ENCODE measurements around the gene HMX1.

HMX1 gene

DNA sequence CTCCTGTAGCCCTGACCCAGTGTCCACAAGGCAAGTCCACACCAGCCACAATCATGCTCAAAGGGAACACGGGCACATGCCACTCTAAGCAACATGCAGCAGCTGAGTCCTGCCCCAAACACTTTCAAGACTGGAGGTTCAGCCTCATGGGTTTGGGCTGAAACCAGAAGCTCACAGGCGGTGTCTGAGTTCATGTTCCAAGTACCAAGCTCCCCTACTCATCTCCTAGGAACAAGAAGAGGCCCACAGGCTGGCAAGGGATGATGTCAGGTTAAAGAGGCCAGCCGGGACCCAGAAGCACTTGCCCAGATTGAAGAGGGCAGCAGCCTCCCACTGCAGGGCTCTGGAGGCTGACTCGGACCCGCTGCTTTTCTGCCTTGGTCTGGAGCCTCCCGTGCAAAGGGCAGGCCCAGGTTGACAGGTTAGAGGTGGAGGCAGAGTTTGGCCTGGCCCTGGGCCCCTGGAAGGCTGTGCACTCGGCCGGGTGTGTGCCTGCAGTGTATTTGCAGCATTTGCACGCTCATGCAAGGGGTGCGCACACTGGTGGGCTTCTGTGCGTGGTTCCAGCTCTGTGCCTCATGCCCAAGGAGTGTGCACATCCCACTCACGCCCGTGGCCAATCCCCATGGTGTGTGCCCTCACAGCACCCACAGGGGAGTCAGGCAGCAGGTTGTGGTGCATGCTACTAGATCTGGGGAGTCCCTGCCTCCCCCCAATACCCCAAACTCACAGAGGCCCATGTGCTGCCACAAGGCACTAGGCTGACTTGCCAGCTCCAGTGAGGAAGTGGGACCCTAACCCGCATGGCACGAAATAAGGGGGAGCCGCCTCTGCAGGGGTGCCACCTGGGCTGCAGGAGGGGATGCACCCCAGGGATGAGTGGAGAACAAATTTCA, 2.4 kb downstream of the HMX1 start:
- no peak for DNase-seq (ENCODE audit: low read depth in 2 of 2)

DNA sequence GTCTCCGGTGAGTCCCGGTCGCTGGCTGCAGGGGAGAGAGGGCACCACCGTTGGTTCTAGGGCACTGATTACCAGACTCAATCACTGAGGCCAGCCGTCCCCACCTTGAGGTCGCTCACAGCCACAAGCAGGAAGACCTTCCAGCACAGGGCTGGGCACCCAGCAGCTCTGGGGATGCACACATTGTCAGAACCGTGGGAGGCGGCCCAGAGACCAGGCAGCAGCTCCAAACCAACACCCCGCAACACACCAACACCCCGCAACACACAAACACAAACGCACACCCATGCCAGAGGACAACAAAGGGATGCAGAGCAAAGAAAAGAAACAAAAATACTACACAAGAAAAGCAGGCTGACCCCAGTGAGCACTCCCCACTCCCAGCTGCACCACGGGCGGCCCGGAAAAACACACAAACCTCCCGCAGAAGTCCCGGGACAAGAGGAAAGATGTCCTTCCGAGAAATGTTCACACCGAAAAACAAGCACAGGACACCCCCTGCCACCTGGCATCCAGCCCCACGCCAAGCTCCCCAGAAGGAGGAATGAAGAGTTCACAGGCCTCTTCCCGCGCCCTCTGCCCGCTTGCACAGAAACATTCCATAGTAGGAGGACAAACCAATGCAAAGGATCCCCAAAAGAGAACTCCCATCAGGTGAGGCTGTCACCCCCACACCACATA, 3.2 kb downstream of the HMX1 start:
- DNase-seq (ENCODE audit: low read depth in 2 of 2): no peak

DNA sequence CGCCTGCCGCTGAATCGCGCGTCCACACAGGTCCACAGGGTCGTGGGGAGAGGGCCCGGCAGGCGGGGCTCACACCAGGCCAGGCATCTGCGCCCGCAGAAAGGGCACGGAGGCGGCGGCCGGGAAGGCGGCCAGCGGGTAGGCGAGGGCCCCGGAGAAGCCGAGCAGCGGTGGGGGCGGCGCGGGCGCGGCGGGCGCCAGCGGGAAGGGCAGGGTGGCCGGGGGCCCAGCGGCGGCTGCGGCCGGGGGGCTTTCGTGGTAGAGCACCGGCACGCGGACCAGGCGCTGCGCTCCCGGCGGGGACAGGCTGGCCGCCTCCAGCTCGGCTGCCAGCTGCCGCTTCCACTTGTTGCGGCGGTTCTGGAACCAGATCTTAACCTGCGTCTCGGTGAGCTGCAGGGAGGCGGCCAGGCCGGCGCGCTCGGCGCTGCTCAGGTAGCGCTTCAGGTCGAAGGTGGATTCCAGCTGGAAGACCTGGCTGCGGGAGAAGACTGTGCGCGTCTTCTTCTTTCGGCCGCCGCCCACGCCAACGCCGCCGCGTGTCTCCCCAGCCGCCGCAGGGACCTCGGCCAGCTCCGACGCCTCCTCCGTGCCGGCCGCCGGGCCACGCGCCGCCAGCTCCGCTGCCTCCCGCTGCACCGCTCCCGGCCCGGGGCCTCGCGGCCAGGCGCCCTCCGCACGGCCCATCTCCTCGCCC, 3.9 kb downstream of the HMX1 start:
- no peak for DNase-seq (ENCODE audit: low read depth in 2 of 2)

DNA sequence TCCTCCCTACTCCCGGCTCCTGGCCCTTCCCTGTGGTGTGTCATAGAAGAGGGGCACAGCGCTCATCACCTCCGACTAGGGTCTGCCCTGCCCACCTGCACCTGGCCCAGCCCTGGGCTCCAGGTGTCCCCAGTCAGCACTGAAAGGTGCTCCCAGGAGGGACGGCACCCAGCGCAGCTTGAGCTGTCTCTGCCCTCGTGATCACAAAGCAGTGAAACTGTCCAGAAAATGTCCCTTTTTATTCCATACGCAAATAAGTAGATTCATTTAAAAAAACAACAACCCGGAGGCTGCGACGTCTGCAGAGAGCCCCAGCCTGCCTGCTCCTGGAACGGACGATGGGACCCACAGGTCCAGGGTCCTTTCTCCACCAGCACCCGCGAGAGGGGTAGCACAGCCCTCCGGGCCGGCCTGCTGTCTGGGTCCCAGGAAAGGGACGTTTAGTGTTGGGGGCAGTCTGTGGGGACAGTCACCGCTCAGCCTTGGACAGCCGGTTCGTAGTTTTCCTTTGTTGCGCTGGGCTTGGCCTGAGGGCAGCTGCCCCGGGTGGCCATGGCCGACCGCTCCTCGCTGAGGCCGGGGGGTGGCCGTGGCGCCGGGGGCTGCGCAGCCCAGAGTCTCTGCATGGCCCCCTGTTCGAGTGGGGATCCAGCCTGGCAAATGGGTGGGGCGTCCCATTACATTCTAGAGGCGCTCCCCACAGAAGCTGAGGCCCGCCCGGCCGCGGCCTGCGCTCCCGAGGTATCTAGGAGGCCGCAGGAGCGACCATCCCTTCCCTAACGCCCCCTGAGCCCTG, 4.6 kb downstream of the HMX1 start:
- no peak for DNase-seq (ENCODE audit: low read depth in 2 of 2)

DNA sequence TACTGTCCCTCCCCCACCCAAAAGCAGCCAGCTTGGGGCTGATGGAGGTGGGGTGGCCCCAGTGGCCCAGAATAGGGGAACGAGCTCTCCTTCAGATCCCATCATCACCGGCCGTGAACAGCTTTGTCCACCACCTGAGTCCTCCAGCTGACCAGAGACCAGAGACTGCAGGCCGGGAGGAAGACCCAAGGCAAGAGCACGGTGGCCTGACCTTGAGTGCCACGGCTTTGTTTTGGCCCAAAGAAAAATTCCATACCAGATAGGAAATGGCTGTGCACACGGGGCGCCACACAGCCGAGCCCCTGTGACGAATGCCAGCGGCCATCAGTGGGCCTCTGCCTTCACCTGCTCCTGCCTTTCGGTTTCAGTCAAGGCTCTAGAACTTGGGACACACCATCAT, 5.2 kb downstream of the HMX1 start:
- no peak for DNase-seq (ENCODE audit: low read depth in 2 of 2)

DNA sequence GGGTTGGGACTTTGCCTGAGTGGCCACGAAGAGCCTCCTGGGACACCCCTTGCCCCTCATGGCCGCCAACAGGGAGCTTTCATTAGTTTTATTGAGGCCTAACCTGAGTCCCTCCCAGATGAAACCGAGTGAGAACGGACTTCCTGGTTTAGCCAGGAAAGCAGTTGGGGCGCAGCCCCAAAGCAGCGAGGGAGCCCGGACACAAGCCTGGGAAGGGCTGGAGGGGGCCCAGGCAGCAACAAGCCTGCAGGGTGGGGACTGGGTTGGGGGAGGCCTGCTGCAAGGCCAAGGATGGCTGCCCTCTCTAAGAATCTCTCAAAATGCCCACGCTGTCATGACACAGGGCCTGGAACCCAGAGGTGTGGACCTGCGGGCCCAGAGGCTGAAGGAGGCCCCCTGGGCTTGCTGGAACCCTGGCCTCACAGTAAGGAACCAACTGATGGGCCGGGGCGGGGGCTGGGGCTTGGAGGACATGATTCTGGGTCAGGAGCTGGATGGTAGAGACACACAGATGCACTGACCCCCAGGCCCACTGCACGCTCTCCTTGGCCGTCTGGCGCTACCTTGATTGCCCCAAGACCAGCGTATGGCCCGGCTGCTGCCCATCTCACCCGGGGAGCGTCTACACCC, 5.8 kb downstream of the HMX1 start:
- DNase-seq (ENCODE audit: low read depth in 2 of 2): no peak

DNA sequence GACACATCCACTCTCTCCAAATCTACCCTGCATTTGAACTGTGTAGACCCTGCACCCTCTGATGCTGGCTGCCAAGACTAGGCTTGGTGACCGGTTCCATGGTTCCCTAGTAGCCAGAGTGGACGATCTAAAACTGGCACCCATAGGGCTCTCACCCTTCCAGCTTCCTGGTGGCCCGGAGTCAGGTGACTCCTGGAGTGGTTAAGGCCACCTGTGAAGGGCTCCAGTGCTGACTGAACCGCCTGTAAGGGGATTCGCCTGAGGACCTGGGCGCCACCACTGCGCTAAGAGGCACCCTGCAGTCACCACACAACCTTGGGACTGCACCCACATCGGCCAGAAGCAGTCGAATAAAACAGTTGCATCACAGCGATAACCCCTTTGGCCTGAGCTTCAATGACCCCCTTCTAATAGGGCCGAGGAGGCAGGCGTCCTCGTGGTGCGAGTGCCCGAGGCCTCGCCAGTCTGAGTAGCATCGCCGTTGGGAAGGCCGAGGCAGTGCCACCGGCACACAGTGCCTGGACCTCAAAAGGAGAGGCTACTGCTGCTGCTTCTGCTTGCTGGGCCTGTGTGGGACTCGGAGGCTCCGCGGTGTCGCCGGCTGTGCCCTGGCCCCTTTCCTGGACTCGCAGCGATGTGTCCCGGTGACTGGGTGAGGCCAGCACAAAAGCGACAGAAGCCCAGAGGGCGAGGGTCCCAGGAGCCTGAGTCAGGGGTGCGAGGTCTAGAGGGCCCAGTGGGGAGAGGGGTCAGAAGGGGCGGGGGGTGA, 6.5 kb downstream of the HMX1 start:
- DNase-seq (ENCODE audit: low read depth in 2 of 2): no peak

DNA sequence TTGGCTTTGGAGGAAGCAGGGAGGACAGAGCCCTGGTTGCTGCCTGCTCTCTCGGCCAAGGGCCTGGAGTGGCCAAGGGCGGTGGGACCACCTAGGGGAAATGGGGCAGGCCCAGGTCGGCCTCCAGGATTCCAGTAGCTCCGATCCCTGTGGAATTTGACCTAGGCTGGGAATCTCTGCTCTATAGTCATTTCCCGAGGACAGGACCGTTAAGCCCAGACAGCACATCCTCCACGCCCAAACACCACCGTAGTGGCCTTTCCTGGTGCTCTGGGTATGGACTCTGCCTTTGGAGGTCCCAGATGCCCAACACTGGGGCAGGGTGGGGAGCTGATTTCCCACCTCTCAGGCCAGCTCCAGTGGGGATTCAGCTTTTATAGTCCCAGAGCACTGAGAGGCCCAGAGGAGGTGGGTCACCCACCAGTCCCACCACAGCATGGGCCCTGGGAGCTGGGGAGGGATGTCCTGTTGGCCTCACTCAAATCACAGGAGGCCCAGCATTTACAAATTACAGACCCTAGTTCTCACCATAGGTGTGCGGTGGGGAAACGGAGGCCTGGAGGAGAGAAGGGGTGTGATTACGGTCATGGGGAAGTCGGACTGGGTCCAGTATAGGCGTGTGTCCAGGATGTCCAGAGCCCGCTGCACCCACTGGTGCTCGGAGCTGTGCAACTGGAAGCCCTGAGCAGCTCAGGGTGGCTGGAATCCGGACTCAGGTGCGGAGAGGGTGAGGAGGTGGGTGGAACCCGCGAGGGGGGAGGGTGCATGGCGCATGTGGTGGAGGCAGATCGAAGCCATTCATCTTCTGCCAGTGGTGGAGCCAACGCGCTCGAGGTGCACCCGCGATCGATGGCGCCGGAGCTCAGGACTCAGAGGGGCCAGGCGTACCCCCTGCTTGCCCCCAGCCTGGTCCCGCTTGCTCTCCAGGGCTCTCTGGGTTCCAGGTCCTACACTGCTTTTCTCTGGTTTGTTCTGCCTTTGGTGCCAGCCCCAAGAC, 7.7 kb downstream of the HMX1 start:
- no peak for DNase-seq (ENCODE audit: low read depth in 2 of 2)

DNA sequence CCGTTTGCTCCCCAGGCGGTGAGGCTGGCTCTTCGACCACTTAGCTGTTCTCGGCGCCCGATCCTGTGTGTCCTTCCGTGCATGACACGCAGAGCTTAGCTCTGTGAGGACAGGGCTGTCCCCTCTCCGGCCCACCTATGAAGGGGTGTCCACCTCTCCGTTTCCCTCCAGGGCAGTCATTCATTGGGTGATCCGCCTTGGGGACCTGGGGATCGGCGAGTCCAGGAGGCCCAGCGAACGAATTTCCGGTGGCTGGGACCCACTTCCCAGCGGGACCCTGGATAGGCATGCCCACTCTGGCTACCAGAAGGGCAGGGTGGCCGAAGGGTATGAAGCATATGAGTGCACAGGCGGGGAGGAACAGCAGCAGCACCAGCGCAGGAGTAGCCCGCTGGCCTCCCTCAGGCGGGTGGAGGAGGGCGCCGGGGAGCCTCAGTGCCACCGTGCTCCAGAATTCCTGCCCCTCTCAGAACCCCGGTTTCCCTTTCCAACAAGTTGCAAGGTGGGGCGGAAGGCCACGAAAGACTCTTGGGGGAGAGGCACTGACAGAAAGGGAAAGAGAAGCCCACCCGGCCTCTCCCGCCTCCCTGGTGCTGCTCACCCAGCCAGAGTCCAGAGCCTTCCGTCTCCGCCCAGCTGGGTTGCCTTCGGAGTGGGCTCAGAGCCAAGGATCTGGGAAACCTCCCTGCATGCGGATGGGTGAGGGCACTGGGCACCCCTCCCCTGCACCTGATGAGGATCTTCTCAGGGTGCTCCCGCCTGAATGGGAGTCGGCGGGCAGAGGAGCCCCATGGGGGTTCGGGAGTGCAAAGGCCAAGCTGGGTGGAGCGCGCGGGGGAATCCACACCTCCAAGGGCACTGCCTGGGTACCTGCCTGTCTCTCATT, 8.6 kb downstream of the HMX1 start:
- no peak for DNase-seq (ENCODE audit: low read depth in 2 of 2)

DNA sequence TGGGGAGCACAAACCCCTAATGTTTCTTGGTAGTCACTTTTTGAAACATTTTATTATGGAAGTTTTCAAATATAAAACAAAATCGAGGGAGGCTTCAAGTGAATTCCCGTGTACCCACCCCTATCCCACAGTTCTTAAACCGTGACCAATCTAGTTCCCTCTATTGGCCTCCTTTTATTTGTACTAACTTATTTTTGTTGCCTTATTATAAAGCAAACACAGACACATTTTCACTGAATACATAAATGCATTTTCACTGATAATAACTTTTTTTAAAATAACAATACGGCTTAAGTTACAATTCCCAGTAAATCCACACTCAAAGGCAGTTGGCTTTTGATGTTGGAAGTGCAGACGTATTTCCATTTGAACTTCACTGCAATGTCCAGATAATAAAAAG, 9.3 kb downstream of the HMX1 start:
- DNase-seq (ENCODE audit: low read depth in 2 of 2): no peak

DNA sequence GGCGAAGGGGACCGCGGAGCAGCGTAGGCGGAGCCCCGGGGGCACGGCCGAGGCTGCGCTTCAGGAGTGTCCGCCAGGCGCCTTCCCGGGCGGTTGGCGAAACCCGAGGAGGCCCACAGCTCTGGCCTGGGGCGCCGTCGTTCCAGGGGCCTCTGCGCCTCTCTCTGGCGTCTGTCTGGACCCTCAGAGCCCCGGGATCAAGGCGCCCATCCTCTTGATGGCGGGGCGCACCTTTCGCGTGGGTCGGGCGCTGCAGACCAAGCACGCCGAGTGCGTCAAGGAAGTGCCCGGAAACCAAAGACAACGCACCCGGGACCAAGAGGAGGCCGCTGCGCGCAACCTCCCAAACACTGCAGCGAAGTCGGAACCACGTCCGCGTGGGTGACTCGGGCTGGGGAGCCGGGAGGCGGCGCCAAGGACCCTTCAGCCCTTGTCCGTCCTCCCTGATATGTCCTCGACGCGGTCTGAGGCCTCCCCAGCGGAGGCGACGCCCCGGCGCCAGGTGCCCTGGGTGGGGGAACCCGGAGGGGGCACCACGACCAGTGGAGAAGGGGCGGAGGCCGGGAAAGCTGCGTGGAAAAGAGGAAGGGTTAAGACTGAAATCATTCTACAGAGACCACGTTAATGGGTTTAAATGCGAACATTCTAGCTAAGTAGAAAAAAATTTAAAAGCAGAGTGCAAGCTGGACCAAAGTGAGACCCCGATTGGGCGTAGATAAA, 9.9 kb downstream of the HMX1 start:
- no peak for DNase-seq (ENCODE audit: low read depth in 2 of 2)

DNA sequence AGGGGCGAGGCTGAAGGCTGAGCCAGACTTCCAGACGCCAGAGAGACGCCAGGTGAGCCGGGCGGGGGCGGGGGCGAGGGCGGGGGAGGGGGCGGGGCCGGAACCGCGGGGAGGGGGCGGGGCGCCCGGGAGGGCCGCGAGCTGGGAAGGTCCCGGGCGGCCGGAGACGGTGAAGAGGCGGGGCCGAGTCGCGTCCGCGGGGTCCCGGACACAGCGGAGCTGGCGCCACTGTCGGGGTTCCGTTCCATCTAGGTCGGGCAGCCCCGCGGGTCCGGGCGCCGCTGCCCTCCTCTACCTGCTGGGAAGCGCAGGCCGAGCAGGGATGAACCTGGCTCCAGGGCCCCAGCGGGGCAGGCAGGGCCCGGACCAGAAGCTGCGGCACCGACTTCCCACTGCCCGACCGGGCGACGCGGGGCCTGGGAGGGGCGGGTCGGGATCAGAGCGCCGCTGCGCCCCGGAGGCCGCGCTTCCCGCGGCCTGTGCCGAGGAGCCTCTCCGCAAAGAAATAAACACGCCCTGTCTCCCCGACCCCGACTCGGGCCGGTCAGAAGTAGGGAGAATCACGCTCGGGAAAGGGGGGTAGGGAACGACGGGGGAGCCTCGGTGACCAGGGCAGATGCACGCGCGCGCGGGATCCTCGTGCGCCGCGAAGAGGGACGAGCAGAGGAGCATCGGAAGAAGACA, 10.6 kb downstream of the HMX1 start:
- DNase-seq (ENCODE audit: low read depth in 2 of 2): no peak

DNA sequence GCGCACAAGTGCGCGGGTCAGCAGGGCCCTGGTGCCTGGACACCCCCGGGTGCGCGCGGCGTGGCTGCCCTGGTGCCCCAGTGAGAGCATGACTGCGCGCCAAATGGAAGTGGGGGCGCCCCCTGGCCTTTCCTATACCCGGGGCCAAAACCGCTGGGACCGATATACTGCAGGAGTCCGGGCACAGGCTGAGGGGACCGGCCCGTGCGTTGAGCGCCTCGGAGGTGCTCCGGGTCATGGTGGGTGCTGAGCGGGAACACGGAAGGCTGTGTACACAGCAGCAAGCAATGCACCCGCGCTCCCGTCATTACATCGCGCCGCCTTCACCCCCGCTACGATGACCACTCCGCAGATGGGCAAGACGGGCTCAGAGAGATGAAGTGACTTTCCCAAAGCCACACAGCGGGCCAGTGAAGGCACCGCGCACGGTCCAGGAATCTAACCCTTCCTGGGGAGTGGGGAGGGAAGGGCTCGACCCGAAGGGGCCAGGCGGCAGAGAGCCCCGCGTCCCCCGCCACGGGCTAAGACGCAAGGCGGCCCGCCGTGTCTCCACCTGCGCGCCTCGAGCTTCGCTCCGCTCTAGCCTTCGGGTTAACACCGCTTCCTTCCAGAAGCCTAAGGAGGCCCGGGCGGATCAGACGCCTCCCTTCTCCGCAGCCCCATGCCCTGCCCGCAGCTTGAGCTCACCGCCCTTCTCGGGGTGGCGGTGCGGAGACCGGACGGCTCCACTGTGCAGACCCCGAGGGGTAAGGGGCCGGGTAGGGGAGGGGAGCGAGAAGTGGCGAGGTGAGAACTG, 11.3 kb downstream of the HMX1 start:
- DNase-seq (ENCODE audit: low read depth in 2 of 2): no peak

DNA sequence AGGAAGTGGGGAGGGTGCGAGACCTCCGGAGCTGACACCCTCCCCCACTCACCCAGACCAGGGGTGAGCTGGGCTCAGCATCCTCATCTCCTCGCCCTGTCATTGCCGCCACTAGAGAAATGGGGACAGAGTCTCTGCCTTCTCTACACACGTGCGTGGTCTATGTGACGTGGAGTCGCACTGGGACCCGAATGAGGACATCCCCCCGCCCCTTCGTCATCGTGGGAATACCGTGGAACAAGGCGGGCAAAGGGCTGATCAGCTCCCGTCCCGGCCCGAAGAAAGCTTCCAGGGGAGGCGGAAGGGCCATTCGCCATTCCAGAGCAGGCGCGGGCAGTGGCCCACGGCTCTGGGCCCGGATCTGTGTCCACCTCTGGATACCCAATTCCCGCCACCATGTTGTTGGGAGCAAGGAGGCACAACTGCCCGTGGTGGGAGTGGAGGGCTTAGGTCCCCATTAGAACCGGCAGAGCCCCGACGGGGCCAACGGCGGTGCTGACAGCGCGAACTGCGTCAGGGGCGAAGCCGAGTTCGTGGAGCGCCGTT, 12.0 kb downstream of the HMX1 start:
- DNase-seq (ENCODE audit: low read depth in 2 of 2): no peak

DNA sequence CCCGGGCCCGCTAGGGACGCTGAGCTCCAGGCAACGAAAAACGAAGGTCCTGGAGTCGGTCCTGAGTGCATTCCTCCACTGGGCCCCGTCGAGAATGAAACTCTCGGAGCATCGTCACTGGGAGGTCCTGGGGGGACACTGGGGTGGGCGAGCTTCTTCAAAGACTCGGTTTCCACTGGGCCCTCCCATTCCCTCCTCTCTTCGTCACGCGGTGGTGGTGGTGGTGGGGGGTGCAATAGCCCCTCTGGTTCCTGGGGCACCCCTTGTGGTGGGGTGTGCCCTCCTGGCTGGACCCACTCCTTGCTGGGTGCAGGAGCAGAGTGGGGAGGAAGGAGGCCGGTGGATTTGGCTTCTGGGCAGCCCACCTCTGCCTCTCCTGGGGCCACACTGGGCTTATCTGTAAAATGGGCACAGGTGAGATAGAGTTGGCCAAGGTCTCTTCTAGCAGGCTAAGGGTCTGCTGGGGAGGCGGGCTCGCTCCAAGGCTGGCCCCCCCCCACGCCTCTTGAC, 12.9 kb downstream of the HMX1 start:
- DNase-seq (ENCODE audit: low read depth in 2 of 2): no peak

Data from stimulated activated CD8-positive, alpha-beta memory T cell treated with anti-CD3 and anti-CD28 coated beads, Interleukin-7, amount 100 ng/mL, for 1 hour (primary cell).